GM23248 (cell line): ENCODE results near the gene ALKAL2. TPM values are rescaled to one million over a fixed set of nuclear protein-coding genes. Genes with fewer than 3 reads are reported as not detected.

ENCODE experiments used
- DNase-seq: peaks from one replicate; pipeline ENCODE4 v3.0.0-alpha.2; 2015
- H2AFZ ChIP-seq: fragments of 200-600 bp; sonication (generic); 2 replicates; pipeline ENCODE4 v1.6.1; 2016; ENCODE audit warnings: antibody characterized with exemption
- H3F3A ChIP-seq: fragments of 200-600 bp; sonication (generic); 2 replicates; pipeline ENCODE4 v1.6.1; 2016; ENCODE audit warnings: mild to moderate bottlenecking, antibody characterized with exemption, mixed run types; ENCODE audit not compliant: insufficient read depth
- H3K27ac ChIP-seq: fragments of 200-600 bp; sonication (generic); 2 replicates; pipeline ENCODE4 v1.5.1; 2016; ENCODE audit warnings: mild to moderate bottlenecking
- H3K27me3 ChIP-seq: fragments of 200-600 bp; sonication (generic); replicated peaks from 2 replicates; pipeline ENCODE4 v1.6.1; 2016; ENCODE audit warnings: mild to moderate bottlenecking; ENCODE audit not compliant: insufficient read depth
- H3K36me3 ChIP-seq: fragments of 200-600 bp; sonication (generic); 2 replicates; pipeline ENCODE4 v1.6.1; 2016; ENCODE audit warnings: low read depth, mild to moderate bottlenecking
- H3K4me1 ChIP-seq: fragments of 200-600 bp; sonication (generic); 2 replicates; pipeline ENCODE4 v1.6.1; 2016; ENCODE audit warnings: mild to moderate bottlenecking; ENCODE audit not compliant: insufficient read depth
- H3K4me2 ChIP-seq: fragments of 200-600 bp; sonication (generic); one replicate; pipeline ENCODE4 v1.6.1; 2016; ENCODE audit warnings: mild to moderate bottlenecking; ENCODE audit not compliant: unreplicated experiment
- H3K4me3 ChIP-seq: fragments of 200-600 bp; sonication (generic); 2 replicates; pipeline ENCODE4 v1.5.1; 2016; ENCODE audit warnings: mild to moderate bottlenecking
- H3K79me2 ChIP-seq: fragments of 200-600 bp; sonication (generic); 2 replicates; pipeline ENCODE4 v1.6.1; 2016; ENCODE audit warnings: mild to moderate bottlenecking; ENCODE audit not compliant: insufficient read depth
- H3K9ac ChIP-seq: fragments of 200-600 bp; sonication (generic); 2 replicates; pipeline ENCODE4 v1.6.1; 2016; ENCODE audit warnings: mild to moderate bottlenecking
- H3K9me2 ChIP-seq: fragments of 200-600 bp; sonication (generic); 2 replicates; pipeline ENCODE4 v1.6.1; 2016; ENCODE audit warnings: mixed run types, mild to moderate bottlenecking, moderate library complexity; ENCODE audit not compliant: insufficient read depth
- H3K9me3 ChIP-seq: fragments of 200-600 bp; sonication (generic); one replicate; pipeline ENCODE4 v1.6.1; 2017; ENCODE audit warnings: low read depth
- H4K20me1 ChIP-seq: fragments of 200-600 bp; sonication (generic); 2 replicates; pipeline ENCODE4 v1.6.0; 2016; ENCODE audit not compliant: insufficient read depth
- EZH2 ChIP-seq: fragments of 200-600 bp; sonication (generic); IDR thresholded peaks from 2 replicates; pipeline ENCODE4 v1.6.1; 2018; ENCODE audit warnings: antibody characterized with exemption, mild to moderate bottlenecking; ENCODE audit not compliant: insufficient read depth, poor library complexity, severe bottlenecking
- EZH2phosphoT487 ChIP-seq: fragments of 200-600 bp; sonication (generic); IDR thresholded peaks from 2 replicates; pipeline ENCODE4 v1.6.1; 2018; ENCODE audit warnings: antibody characterized with exemption, moderate library complexity, mild to moderate bottlenecking, low read depth; ENCODE audit not compliant: insufficient read depth
- WGBS, 2 experiments: methylation state at CpG; one replicate each; pipeline ENCODE4 v1.1.6; 2015 to 2017; ENCODE audit warnings: low lambda C conversion rate in 2 of 2, low coverage in 1 of 2; ENCODE audit errors: missing lambda C conversion rate in 2 of 2; 5-methylcytosine and 5-hydroxymethylcytosine counted together
- in situ Hi-C: fragments of 300-500 bp; cut with MboI; formaldehyde crosslinking; loops from 2 replicates; pipeline ENCODE4 v1.15.0; 2020
- polyA plus RNA-seq: library from polyadenylated mRNA; unstranded; fragments of >200 nt; fragmentation: Nextera tagmentation; extraction: Ambion mirVana; gene quantifications from 2 replicates; pipeline ENCODE4 v1.2.1, GENCODE V29; 2016
- total RNA-seq: library from RNA; depleted of rRNA; stranded (reverse); fragments of >200 nt; shearing (Covaris generic); gene quantifications from 2 replicates; pipeline ENCODE4 v1.2.3, GENCODE V29; 2014

The ALKAL2 gene
- total and polyA plus RNA-seq, 2 experiments from 2014 or later: not detected

DNA sequence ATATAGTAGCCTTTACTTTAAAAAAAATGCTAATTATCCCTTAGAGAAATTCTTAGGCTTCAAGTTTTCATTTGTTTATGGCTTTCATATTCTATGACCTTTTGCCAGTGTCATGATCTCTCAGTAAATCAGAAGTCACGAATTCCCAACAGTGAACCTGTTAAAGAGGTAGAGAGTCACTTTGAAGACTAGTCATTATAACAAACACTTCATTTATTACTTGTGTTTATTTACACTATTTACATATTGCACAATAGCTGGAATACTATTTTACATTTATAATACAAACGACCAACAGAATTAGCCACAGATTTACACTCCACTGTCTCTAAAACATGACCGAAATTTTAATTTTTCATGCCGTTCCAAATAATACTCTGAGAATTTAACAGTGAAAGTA is 8.5 kb downstream of the ALKAL2 start:
- H4K20me1 ChIP-seq: no peaks in the 10 kb centered on the region
- no peak overlapping the region for H3K4me2 ChIP-seq
- WGBS, 2 experiments: 59 to 61% methylated on average over 4 of the region's 4 CpGs
- H3K27me3 ChIP-seq: no peaks in the 10 kb centered on the region
- in situ Hi-C loops: no loop called here
- peaks cover 43% of the 10 kb centered on the region for H3K79me2 ChIP-seq
- no peaks in the 10 kb centered on the region for H3K9me2 ChIP-seq
- H3F3A ChIP-seq: peaks cover 16% of the 10 kb centered on the region
- H3K9ac ChIP-seq: no peak overlapping the region
- H3K36me3 ChIP-seq: peaks cover 35% of the 10 kb centered on the region
- H3K27ac ChIP-seq: no peak overlapping the region
- no peak for DNase-seq
- no peaks in the 10 kb centered on the region for H3K9me3 ChIP-seq
- TF ChIP-seq EZH2phosphoT487: no peak
- no peak for TF ChIP-seq EZH2
- no peak overlapping the region for H2AFZ ChIP-seq
- peaks cover 7% of the 10 kb centered on the region; the same call in 1 of the 2 replicates for H3K4me1 ChIP-seq
- no peak overlapping the region for H3K4me3 ChIP-seq

DNA sequence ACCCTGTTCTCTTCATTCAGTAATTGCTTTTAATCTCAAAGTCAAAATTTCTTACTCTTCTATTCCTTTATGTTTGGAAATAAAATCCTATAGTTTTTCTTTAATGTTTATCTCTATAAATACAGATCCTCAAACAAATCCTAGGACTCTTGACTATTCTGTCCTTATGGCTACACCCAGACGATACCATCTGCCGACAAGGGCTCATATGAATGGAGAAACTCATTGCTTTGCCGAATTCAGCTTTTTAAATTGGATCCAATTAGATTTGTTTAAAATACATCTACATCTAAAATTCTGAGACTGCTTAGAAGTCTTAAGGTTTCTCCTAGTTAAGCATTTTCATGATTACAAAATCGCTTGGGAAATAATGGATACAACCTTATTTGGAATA is 9.0 kb downstream of the ALKAL2 start:
- peaks cover 13% of the 10 kb centered on the region for H3F3A ChIP-seq
- no peak for TF ChIP-seq EZH2
- no peak for TF ChIP-seq EZH2phosphoT487
- H3K27me3 ChIP-seq: no peaks in the 10 kb centered on the region
- H3K9me3 ChIP-seq: no peaks in the 10 kb centered on the region
- H3K4me1 ChIP-seq: 0 out of 2 replicates have a peak, but pooled peaks cover 3% of the 10 kb centered on the region
- DNase-seq: peak; percentile 35
- H3K27ac ChIP-seq: no peak overlapping the region
- no peak overlapping the region for H3K9ac ChIP-seq
- in situ Hi-C loops: no loop called here
- no peaks in the 10 kb centered on the region; the same call in 1 of the 2 replicates for H4K20me1 ChIP-seq
- no peak overlapping the region for H3K4me2 ChIP-seq
- H3K79me2 ChIP-seq: peaks cover 48% of the 10 kb centered on the region
- no peak overlapping the region for H2AFZ ChIP-seq
- H3K36me3 ChIP-seq: peaks cover 35% of the 10 kb centered on the region
- WGBS, 2 experiments: 72 to 78% methylated on average over 4 of the region's 4 CpGs
- H3K9me2 ChIP-seq: no peaks in the 10 kb centered on the region
- H3K4me3 ChIP-seq: no peak overlapping the region

DNA sequence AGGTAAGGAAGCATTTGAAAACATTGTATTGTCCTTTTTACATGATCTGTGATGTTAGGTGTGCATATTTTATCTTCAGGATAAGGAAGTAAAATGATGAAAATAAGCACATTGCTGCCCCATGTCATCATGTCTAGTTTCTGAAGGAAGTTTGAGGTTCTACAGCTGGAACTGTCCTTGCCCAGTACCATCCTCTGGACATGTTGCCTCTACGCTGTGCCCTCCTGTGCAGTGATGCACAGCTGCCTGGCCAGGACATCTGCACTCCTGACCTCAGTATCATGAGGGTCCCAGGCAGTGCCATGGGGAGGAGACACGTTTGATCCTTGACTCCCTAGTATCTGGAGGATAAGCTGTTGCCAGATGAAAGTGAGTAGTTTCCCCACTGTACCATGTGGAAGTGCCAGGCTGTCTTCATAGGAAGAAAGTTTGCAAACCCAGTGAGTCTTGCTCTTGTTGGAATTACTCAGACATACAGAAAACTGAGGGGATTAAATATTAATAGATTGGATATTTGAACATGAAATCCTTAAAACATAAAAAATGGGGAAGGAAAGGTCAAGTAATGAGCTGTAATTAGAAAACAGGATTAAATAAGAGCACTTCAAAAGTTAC is 9.5 kb downstream of the ALKAL2 start:
- Histone ChIP-seq H3K9me2 (no peaks in the 10 kb centered on the region), H3F3A (peaks cover 8% of the 10 kb centered on the region), H3K4me3 (no peak overlapping the region), H3K4me1 (no peaks in the 10 kb centered on the region), H3K36me3 (peaks cover 37% of the 10 kb centered on the region), H3K9ac (no peak overlapping the region), H3K27ac (no peak overlapping the region), H3K27me3 (no peaks in the 10 kb centered on the region), H3K4me2 (no peak overlapping the region), H3K9me3 (no peaks in the 10 kb centered on the region), H2AFZ (no peak overlapping the region), H3K79me2 (peaks cover 53% of the 10 kb centered on the region), H4K20me1 (peaks cover 3% of the 10 kb centered on the region; the same call in 1 of the 2 replicates)
- TF ChIP-seq EZH2phosphoT487 (no peak), EZH2 (no peak)
- in situ Hi-C loops: no loop called here
- no peak for DNase-seq
- WGBS, 2 experiments: 58 to 60% methylated on average over 2 of the region's 2 CpGs

DNA sequence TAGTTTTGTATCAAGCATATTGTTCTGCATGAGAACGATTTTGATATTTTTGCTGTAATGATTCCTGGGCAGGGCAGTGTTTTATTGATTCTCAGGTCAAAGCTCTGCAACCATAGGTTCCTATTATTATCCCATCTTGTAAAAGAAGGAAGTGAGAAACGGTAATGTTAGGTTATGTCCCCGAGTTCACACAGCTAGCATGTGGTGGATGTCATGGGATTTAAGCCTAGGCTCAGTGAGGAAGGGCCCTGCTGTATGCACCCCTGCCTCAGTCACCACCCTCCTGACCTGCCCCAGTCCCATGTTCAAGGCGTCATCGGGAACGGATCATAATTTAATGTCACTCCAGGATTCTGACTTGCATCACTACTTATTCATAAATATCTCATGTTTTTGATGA is 12.4 kb downstream of the ALKAL2 start:
- no peak for DNase-seq
- peaks cover 39% of the 10 kb centered on the region for H3K36me3 ChIP-seq
- H3F3A ChIP-seq: no peaks in the 10 kb centered on the region
- H3K79me2 ChIP-seq: peaks cover 82% of the 10 kb centered on the region
- WGBS, 2 experiments: 91 to 94% methylated on average over 6 of the region's 6 CpGs
- peaks cover 8% of the 10 kb centered on the region for H4K20me1 ChIP-seq
- H3K9ac ChIP-seq: no peak overlapping the region
- no peak overlapping the region for H3K4me2 ChIP-seq
- no peak overlapping the region for H3K4me3 ChIP-seq
- H3K4me1 ChIP-seq: no peaks in the 10 kb centered on the region
- no peak for TF ChIP-seq EZH2
- no peak for TF ChIP-seq EZH2phosphoT487
- in situ Hi-C loops: no loop called here
- H2AFZ ChIP-seq: no peak overlapping the region
- no peaks in the 10 kb centered on the region for H3K9me2 ChIP-seq
- no peaks in the 10 kb centered on the region for H3K27me3 ChIP-seq
- no peak overlapping the region for H3K27ac ChIP-seq
- no peaks in the 10 kb centered on the region for H3K9me3 ChIP-seq

DNA sequence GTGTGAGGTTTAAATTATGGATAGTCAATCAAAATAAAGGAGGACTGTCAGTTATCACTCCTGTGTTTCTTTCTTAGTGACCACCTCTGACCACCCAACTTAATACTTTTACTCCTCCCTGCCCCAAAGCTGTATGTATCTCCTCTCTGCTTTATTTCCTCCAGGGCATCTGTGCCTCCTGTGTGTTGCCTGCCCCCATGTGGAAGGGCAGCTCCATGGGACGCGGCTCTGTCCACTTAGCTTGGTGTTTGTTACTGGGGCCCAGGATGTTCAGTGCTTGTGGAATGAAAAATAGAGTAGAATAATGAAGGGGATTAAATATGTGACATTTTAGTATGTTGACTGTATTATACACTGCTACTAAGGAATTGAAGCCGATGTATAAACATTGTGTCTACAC is 13.4 kb downstream of the ALKAL2 start:
- no peaks in the 10 kb centered on the region for H3K27me3 ChIP-seq
- no peaks in the 10 kb centered on the region for H3K4me1 ChIP-seq
- TF ChIP-seq EZH2phosphoT487 (no peak), EZH2 (no peak)
- H3K9ac ChIP-seq: no peak overlapping the region
- H3K9me3 ChIP-seq: no peaks in the 10 kb centered on the region
- H4K20me1 ChIP-seq: peaks cover 10% of the 10 kb centered on the region
- peaks cover 30% of the 10 kb centered on the region for H3K36me3 ChIP-seq
- H3K79me2 ChIP-seq: peaks cover 92% of the 10 kb centered on the region
- in situ Hi-C loops: no loop called here
- no peaks in the 10 kb centered on the region for H3K9me2 ChIP-seq
- no peak overlapping the region for H2AFZ ChIP-seq
- no peak overlapping the region for H3K4me3 ChIP-seq
- H3K27ac ChIP-seq: no peak overlapping the region
- DNase-seq: no peak
- H3F3A ChIP-seq: no peaks in the 10 kb centered on the region
- 97 to 98% methylated on average over 3 of the region's 3 CpGs for WGBS, 2 experiments
- no peak overlapping the region for H3K4me2 ChIP-seq
